Neural cell (in vitro differentiated cells): ENCODE results near the gene DHTKD1. TPM values are rescaled to one million over a fixed set of nuclear protein-coding genes. Genes with fewer than 3 reads are reported as not detected.
"Not testable (repeated sequence)": the region's sequence is repeated elsewhere in the genome, so short reads cannot be mapped to it uniquely, and the experiment has no call there.

Experiments used
- H2AFZ ChIP-seq: fragments of 200-600, 300-800 bp; sonication (generic), shearing (Covaris generic); 2 replicates; pipeline ENCODE4 v1.6.0; 2014; ENCODE audit warnings: low read depth, mild to moderate bottlenecking, antibody characterized with exemption, low read length, moderate library complexity
- H3F3A ChIP-seq: fragments of 200-600 bp; shearing (Covaris generic); 2 replicates; pipeline ENCODE4 v1.6.1; 2016; ENCODE audit warnings: mild to moderate bottlenecking, moderate library complexity, mixed read lengths, antibody characterized with exemption, low read length; ENCODE audit not compliant: insufficient read depth, poor library complexity, severe bottlenecking
- H3K27ac ChIP-seq: fragments of 200-600, 300-800 bp; sonication (generic), shearing (Covaris generic); 2 replicates; pipeline ENCODE4 v1.5.1; 2014; ENCODE audit warnings: mild to moderate bottlenecking, low read length, moderate library complexity
- H3K27me3 ChIP-seq: fragments of 300-800, 200-600 bp; sonication (generic), shearing (Covaris generic); 2 replicates; pipeline ENCODE4 v1.6.0; 2014; ENCODE audit warnings: mild to moderate bottlenecking, low read depth, low read length, moderate library complexity; ENCODE audit not compliant: insufficient read depth
- H3K36me3 ChIP-seq: fragments of 300-800, 200-600 bp; sonication (generic), shearing (Covaris generic); 2 replicates; pipeline ENCODE4 v1.5.1; 2014; ENCODE audit warnings: mild to moderate bottlenecking, antibody characterized with exemption, low read length, moderate library complexity; ENCODE audit not compliant: insufficient read depth
- H3K4me2 ChIP-seq: fragments of 300-800, 200-600 bp; sonication (generic), shearing (Covaris generic); 2 replicates; pipeline ENCODE4 v1.6.0; 2014; ENCODE audit warnings: mild to moderate bottlenecking, low read length
- H3K4me3 ChIP-seq: fragments of 300-800, 200-600 bp; sonication (generic), shearing (Covaris generic); 2 replicates; pipeline ENCODE4 v1.5.1; 2014; ENCODE audit warnings: mild to moderate bottlenecking, low read length, moderate library complexity
- H3K79me2 ChIP-seq: fragments of 200-600 bp; shearing (Covaris generic); replicated peaks from 2 replicates; pipeline ENCODE4 v1.6.0; 2014; ENCODE audit warnings: mild to moderate bottlenecking, low read length, moderate library complexity; ENCODE audit not compliant: insufficient read depth
- H3K9ac ChIP-seq: fragments of 300-800, 200-600 bp; sonication (generic), shearing (Covaris generic); 2 replicates; pipeline ENCODE4 v1.6.1; 2016; ENCODE audit warnings: mild to moderate bottlenecking, low read length, mixed read lengths
- H3K9me2 ChIP-seq: fragments of 200-600 bp; shearing (Covaris generic); 2 replicates; pipeline ENCODE4 v1.6.1; 2016; ENCODE audit warnings: mild to moderate bottlenecking, low read length, mixed read lengths; ENCODE audit not compliant: insufficient read depth
- H3K9me3 ChIP-seq: fragments of 200-600, 300-800 bp; sonication (generic), shearing (Covaris generic); 2 replicates; pipeline ENCODE4 v1.6.1; 2016; ENCODE audit warnings: mild to moderate bottlenecking, mixed run types, low read length, moderate library complexity, mixed read lengths
- H4K20me1 ChIP-seq: fragments of 200-600 bp; shearing (Covaris generic); 2 replicates; pipeline ENCODE4 v1.6.1; 2016; ENCODE audit warnings: mild to moderate bottlenecking, mixed run types; ENCODE audit not compliant: insufficient read depth
- CTCF ChIP-seq: fragments of 450-650 bp; IDR thresholded peaks from 2 replicates; pipeline ENCODE4 v1.5.1; 2014; ENCODE audit warnings: antibody characterized with exemption, mild to moderate bottlenecking, moderate library complexity; ENCODE audit not compliant: poor library complexity, severe bottlenecking
- EP300 ChIP-seq: fragments of 450-650 bp; conservative IDR thresholded peaks from 2 replicates; pipeline ENCODE4 v1.6.1; 2014; ENCODE audit warnings: antibody characterized with exemption, mild to moderate bottlenecking, moderate library complexity; ENCODE audit not compliant: poor library complexity, severe bottlenecking
- EZH2 ChIP-seq: fragments of 200-600, 300-800 bp; shearing (Covaris generic), sonication (generic); IDR thresholded peaks from 2 replicates; pipeline ENCODE4 v1.6.1; 2014; ENCODE audit warnings: antibody characterized with exemption, low read length, borderline replicate concordance, mild to moderate bottlenecking; ENCODE audit not compliant: insufficient read depth, poor library complexity, severe bottlenecking
- MXI1 ChIP-seq: fragments of 450-650 bp; conservative IDR thresholded peaks from 2 replicates; pipeline ENCODE4 v1.6.1; 2014; ENCODE audit warnings: antibody characterized with exemption, mild to moderate bottlenecking; ENCODE audit not compliant: poor library complexity, severe bottlenecking
- POLR2AphosphoS5 ChIP-seq: IDR thresholded peaks from 2 replicates; pipeline ENCODE4 v1.6.1; 2012
- RAD21 ChIP-seq: fragments of 450-650 bp; conservative IDR thresholded peaks from 2 replicates; pipeline ENCODE4 v1.6.1; 2014; ENCODE audit warnings: antibody characterized with exemption, mild to moderate bottlenecking, moderate library complexity
- SMC3 ChIP-seq: fragments of 450-650 bp; conservative IDR thresholded peaks from 2 replicates; pipeline ENCODE4 v1.6.1; 2014; ENCODE audit warnings: antibody characterized with exemption, mild to moderate bottlenecking, moderate library complexity; ENCODE audit not compliant: poor library complexity
- TAF1 ChIP-seq: IDR thresholded peaks from 2 replicates; pipeline ENCODE4 v1.6.1; 2012; ENCODE audit warnings: low read depth
- polyA plus RNA-seq: library from polyadenylated mRNA; depleted of rRNA; stranded (reverse); fragments of >200 nt; gene quantifications from 2 replicates; pipeline ENCODE4 v1.2.3, GENCODE V29; 2014
- TF ChIP-seq, protein P1 (sequence below): IDR thresholded peaks from 2 replicates; pipeline ENCODE4 v1.6.1; 2012; ENCODE audit warnings: borderline replicate concordance

DHTKD1 gene
- polyA plus RNA-seq, 1 donor from 2014 or later, result 24.0 TPM

- Histone ChIP-seq H4K20me1 (no peaks in the 10 kb centered on the region), H3K36me3 (peaks cover 13% of the 10 kb centered on the region), H3K79me2 (no peaks in the 10 kb centered on the region), H3K9ac (no peak overlapping the region), H3K4me3 (no peak overlapping the region), H2AFZ (no peak overlapping the region), H3F3A (no peaks in the 10 kb centered on the region), H3K9me3 (no peaks in the 10 kb centered on the region), H3K4me2 (no peak overlapping the region), H3K9me2 (no peaks in the 10 kb centered on the region), H3K27ac (no peak overlapping the region), H3K27me3 (no peaks in the 10 kb centered on the region)
- TF ChIP-seq RAD21 (no peak), MXI1 (no peak), EZH2 (no peak), TAF1 (no peak), CTCF (no peak), EP300 (no peak), POLR2AphosphoS5 (no peak), SMC3 (no peak)
- TF ChIP-seq, protein P1, sequence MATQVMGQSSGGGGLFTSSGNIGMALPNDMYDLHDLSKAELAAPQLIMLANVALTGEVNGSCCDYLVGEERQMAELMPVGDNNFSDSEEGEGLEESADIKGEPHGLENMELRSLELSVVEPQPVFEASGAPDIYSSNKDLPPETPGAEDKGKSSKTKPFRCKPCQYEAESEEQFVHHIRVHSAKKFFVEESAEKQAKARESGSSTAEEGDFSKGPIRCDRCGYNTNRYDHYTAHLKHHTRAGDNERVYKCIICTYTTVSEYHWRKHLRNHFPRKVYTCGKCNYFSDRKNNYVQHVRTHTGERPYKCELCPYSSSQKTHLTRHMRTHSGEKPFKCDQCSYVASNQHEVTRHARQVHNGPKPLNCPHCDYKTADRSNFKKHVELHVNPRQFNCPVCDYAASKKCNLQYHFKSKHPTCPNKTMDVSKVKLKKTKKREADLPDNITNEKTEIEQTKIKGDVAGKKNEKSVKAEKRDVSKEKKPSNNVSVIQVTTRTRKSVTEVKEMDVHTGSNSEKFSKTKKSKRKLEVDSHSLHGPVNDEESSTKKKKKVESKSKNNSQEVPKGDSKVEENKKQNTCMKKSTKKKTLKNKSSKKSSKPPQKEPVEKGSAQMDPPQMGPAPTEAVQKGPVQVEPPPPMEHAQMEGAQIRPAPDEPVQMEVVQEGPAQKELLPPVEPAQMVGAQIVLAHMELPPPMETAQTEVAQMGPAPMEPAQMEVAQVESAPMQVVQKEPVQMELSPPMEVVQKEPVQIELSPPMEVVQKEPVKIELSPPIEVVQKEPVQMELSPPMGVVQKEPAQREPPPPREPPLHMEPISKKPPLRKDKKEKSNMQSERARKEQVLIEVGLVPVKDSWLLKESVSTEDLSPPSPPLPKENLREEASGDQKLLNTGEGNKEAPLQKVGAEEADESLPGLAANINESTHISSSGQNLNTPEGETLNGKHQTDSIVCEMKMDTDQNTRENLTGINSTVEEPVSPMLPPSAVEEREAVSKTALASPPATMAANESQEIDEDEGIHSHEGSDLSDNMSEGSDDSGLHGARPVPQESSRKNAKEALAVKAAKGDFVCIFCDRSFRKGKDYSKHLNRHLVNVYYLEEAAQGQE, result no peak
Measured at GRCh38 chr10:12165036-12165435, 96.3 kb downstream of the DHTKD1 start.

- Histone ChIP-seq H3K9me3 (no peaks in the 10 kb centered on the region), H3K79me2 (no peaks in the 10 kb centered on the region), H3K4me3 (no peak overlapping the region), H4K20me1 (no peaks in the 10 kb centered on the region), H3K4me2 (no peak overlapping the region), H3K27ac (no peak overlapping the region), H2AFZ (no peak overlapping the region), H3K36me3 (peaks cover 6% of the 10 kb centered on the region), H3K9ac (no peak overlapping the region), H3K27me3 (no peaks in the 10 kb centered on the region), H3F3A (no peaks in the 10 kb centered on the region), H3K9me2 (no peaks in the 10 kb centered on the region)
- TF ChIP-seq, protein P1, result no peak
- TF ChIP-seq EZH2 (no peak), CTCF (no peak), RAD21 (no peak), MXI1 (no peak), EP300 (no peak), TAF1 (no peak), SMC3 (no peak), POLR2AphosphoS5 (no peak)
Measured at GRCh38 chr10:12165999-12166775, 97.4 kb downstream of the DHTKD1 start.

DNA sequence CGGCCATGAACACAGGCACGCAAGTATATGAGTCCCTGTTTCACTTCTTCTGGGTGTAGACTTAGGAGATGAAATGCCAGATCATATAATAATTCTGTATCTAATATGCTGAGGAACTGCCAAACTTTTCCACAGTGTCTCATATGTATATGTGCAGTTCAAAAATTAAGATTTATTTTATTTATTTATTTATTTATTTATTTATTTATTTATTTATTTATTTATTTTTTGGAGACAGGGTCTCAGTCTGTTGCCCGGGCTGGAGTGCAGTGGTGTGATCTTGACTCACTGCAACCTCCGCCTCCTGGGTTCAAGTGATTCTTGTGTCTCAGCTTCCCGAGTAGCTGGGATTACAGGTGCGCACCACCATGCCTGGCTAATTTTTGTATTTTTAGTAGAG is 102.8 kb downstream of the DHTKD1 start:
- not testable (repeated sequence) for H3K36me3 ChIP-seq

More for the DNA sequence above, 102.8 kb downstream of the DHTKD1 start:
- not testable (repeated sequence) for H3K4me3 ChIP-seq, H3K79me2 ChIP-seq, H3K27me3 ChIP-seq, H3K9ac ChIP-seq, H3K27ac ChIP-seq, H3K9me2 ChIP-seq, H2AFZ ChIP-seq, H3K4me2 ChIP-seq, H3K9me3 ChIP-seq, H4K20me1 ChIP-seq, H3F3A ChIP-seq
